GM12801 (cell line): Measurements from ENCODE around the gene CORO2B.

ENCODE experiments used
- TF ChIP-seq, protein P1 (sequence below): IDR thresholded peaks from one replicate; pipeline ENCODE4 v1.5.1; 2011; ENCODE audit warnings: control low read depth; ENCODE audit not compliant: insufficient read length; ENCODE audit errors: extremely low read depth

CORO2B gene

DNA sequence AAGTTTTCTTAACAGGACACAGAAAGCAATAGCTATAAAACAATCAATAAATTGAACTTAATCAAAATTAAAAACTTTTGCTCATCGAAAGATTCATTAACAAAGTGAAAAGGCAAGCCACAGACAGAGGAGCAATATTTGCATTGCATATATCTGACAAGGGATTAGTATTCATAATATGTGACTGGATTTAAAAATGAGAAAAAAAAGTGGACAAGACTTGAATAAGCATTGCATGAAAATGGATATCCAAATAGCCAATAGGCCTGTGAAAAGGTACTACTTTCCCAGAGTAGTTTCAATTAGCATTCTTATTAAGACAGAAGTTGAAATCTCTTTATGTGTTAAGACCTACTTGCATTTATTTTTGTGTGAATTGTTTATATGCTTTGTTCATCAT is 84.7 kb downstream of the CORO2B start:
- TF ChIP-seq, protein P1, sequence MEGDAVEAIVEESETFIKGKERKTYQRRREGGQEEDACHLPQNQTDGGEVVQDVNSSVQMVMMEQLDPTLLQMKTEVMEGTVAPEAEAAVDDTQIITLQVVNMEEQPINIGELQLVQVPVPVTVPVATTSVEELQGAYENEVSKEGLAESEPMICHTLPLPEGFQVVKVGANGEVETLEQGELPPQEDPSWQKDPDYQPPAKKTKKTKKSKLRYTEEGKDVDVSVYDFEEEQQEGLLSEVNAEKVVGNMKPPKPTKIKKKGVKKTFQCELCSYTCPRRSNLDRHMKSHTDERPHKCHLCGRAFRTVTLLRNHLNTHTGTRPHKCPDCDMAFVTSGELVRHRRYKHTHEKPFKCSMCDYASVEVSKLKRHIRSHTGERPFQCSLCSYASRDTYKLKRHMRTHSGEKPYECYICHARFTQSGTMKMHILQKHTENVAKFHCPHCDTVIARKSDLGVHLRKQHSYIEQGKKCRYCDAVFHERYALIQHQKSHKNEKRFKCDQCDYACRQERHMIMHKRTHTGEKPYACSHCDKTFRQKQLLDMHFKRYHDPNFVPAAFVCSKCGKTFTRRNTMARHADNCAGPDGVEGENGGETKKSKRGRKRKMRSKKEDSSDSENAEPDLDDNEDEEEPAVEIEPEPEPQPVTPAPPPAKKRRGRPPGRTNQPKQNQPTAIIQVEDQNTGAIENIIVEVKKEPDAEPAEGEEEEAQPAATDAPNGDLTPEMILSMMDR, result no peak

DNA sequence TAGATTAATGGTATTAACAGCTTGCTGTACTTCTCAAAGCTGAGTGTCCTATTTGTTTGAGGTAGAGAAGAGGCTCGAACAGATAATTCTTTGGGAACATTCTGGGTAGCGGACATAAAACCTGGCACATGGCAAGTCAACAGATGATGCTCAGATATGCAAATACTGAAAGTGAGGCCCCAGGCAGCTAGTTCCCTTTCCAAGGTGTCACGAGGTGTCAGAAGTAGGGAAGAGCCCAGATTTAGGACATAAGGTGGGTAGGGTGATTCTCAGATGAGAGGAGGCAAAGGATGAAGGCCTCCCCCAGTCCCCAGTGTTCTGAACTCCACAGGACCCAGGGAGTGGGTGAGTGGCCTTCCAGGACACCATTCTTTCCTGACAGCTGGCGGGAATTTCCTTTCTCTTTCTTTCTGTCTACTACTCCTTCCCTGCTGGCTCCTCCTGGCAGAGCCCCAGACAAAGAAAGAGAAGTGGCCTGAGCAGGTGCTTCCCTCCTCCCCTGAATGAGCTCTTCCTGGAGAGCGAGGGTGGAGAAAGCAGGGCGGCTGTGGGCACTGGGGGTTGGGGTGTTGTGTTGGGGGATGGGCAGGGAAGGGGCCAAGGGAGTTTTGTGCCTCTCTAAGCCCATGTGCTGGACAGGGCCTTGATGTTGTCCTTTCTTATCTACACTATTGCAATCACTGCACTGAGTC is 87.5 kb downstream of the CORO2B start:
- TF ChIP-seq, protein P1, result no peak

DNA sequence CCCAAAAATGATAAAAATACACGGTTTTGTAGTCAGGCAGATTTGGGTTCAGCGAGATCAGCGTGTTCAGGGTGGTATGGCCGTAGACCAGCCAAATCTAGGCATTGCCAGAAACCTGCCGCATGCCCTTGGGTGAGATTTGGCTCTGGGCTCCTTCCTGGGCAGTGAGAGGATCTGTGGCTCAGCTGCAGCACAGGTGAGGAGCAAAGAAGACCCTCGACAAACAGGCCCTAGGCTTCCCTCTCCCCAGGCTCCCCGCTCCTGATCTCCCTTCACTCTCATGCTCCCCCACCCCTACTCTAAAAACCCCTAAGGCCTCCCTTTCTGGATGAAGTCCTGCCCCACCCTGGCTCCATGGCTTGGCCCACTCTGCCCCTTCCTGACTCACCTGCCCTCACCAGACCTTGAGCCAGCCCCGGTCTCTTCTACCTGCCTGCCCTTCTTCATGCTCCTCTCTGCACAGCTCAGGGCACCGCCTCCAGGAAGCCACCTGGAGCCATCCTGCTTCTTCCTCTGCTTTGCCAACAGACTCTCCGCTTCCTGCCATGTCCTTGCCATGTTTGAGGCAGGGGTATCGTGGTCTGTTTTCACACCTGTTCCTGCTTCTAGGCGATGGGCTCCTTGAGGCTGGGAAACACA is 88.1 kb downstream of the CORO2B start:
- TF ChIP-seq, protein P1, result no peak

DNA sequence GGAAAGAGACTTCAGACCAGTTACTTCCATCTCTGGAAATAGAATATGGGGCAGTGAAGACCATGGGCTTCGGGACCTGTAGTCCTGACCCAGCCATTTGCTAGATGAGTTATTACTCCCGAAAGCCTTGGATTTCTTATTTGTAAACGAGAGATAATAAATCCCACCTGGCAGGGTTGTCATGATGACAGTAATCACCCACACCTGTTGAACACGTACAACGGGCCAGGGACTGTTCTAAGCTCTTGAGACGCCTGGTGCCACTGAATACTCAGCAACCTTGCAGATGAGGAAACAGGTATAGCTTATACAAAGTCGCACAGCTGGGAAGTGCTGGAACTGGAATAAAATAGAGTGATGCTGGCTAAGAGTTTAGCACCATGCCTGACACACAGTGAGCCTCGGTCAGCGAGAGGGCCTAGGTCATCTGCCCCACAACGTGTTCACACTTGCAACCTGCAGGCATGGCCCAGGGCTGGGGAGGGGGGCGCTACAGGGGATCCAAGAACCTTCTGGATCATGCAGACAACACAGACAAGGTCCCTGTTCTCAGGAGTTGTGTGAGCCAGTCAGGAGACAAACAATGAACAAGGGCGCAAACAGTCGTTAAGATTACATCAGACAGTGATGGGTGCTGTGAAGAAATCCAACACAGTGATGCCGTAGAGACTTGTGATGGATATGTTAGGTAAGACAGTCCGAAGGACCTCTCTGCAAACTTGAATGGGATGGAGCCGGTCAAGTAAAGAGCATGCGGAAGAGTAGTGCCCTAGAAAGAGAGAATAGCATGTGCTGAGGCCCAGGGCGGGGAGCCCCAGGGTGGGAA is 89.2 kb downstream of the CORO2B start:
- TF ChIP-seq, protein P1, result no peak

DNA sequence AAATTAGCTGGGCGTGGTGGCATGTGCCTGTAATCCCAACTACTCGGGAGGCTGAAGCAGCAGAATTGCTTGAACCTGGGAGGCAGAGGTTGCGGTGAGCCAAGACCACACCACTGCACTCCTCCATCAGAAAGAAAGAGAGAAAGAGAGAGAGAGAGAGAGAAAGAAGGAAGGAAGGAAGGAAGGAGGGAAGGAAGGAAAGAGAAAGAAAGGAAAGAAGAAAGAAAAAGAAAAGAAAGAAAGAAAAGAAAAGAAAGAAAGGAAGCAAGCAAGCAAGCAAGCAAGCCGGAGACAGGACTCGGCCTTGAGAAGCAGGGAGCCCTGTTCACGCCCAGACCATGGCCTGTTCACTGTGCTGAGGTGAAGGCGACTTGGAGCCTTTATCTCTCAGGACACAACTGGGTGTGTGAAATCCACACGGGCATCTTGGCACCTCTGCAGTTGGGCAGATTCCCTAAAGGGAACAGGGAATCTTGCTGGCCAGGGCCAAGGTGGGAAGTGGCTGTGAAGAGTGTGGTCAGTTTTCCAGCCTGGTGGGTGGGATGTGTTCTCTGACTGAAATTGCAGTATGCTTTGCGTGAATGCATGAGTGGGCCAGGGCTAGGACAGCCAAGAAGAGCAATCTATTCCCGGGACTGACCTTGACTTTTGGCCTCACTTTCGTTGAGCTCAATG is 90.3 kb downstream of the CORO2B start:
- TF ChIP-seq, protein P1, result no peak

DNA sequence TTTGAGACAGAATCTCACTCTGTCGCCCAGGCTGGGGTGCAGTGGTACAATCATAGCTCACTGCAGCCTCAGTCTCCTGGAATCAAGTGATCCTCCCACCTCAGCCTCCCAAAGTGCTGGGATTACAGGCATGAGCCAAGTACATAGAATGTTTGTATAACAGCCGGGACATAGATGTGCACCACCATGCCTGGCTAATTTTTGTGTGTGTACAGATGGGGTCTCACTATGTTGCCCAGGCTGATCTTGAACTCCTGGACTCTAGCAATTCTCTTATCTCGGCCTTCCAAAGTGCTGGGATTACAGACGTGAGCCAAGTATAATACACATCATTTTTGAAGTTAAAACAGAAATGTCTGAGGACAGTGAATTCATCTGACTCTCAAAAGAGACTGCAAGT is 93.5 kb downstream of the CORO2B start:
- TF ChIP-seq, protein P1, result no peak

DNA sequence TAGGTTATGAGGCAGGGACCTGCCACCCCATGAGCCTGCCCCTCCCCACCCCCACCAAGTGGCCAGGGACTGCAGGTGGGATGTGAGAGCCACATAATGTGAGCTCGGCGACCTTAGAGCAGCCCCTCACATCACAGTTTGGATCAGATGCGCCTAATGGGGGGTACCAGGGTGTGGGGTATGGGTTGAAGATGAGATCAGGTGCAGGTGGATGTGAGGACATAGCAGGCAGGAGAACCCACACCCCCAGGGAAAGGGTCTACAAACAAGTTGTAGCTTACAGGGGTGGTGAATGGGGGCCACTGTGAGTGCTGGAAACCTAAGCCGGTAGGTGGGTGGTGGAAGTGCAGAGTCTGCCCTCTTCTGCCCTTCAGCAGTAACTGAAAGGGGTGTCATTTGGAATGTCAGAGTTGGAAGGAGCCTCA is 94.0 kb downstream of the CORO2B start:
- TF ChIP-seq, protein P1, result no peak
